Measurements from ENCODE around the gene GLT1D1. TPM values are rescaled to one million over a fixed set of nuclear protein-coding genes. Genes with fewer than 3 reads are reported as not detected.

Gene GLT1D1
- total and polyA plus RNA-seq, 7 donors, result 0.23 to 0.95 (median 0.49) TPM

DNA sequence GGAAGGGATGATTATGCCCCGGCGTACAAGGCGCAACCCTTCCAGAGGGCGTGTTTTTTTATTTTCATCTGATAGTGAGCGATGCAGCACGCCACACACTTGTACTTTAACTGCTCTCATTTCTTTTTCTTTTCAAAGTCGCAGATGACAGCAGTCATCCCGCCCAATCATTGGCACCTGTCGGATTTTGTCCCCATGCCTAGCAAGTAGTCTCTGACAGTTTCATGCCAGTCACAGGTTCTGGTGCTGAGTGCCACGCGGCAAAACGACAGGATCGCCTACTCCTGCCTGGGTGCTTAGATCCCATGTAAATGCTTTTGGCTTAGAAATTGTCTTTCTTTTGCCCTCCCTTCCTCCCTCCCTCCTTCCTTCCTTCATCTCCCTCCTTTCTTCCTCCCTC lies 117.7 kb downstream of the GLT1D1 start:
- TF ChIP-seq POLR2AphosphoS5 (IDR thresholded peaks at IDR 0.05) (no peak), POLR2A (IDR thresholded peaks at IDR 0.05) (no peak), EP300 (IDR thresholded peaks at IDR 0.05) (no peak)
- TF ChIP-seq, protein P1, sequence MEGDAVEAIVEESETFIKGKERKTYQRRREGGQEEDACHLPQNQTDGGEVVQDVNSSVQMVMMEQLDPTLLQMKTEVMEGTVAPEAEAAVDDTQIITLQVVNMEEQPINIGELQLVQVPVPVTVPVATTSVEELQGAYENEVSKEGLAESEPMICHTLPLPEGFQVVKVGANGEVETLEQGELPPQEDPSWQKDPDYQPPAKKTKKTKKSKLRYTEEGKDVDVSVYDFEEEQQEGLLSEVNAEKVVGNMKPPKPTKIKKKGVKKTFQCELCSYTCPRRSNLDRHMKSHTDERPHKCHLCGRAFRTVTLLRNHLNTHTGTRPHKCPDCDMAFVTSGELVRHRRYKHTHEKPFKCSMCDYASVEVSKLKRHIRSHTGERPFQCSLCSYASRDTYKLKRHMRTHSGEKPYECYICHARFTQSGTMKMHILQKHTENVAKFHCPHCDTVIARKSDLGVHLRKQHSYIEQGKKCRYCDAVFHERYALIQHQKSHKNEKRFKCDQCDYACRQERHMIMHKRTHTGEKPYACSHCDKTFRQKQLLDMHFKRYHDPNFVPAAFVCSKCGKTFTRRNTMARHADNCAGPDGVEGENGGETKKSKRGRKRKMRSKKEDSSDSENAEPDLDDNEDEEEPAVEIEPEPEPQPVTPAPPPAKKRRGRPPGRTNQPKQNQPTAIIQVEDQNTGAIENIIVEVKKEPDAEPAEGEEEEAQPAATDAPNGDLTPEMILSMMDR (IDR thresholded peaks at IDR 0.05), result no peak
- Histone ChIP-seq H3K27ac (no peak overlapping the region), H3K27me3 (peaks cover 0 to 58% (median 19%) of the 10 kb centered on the region in 3 donors), H3K36me3 (no peaks in the 10 kb centered on the region), H3K9me3 (no peaks in the 10 kb centered on the region), H3K4me3 (no peak overlapping the region), H3K4me1 (no peaks in the 10 kb centered on the region)
- intact Hi-C loops (cut with DNase I), result no loop called here
- DNase-seq, result no peak
- 60 to 85% methylated on average over 13 of the region's 13 CpGs for WGBS, 2 donors

DNA sequence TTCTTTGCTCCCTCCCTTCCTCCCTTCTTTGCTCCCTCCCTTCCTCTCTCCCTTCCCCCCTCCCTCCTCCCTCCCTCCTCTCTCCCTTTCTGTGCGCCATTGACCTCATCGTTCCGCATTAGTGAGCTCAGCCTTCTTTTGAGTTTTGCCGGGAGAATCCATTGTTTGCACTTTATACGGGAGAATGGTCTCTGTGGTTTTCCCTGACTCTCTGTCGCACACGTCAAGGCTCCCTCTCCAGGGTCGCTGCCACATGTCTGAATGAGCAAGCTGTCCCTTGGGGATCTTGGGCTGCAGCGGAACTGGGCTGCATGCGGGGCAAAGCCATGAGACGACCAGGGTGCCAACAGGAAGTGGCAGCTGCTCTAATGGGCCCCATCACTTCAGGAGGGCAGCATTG lies 118.5 kb downstream of the GLT1D1 start:
- intact Hi-C loops (cut with DNase I), result no loop called here
- H3K36me3 ChIP-seq, result no peaks in the 10 kb centered on the region
- H3K27ac ChIP-seq, result no peak overlapping the region
- peaks cover 0 to 67% (median 22%) of the 10 kb centered on the region in 3 donors for H3K27me3 ChIP-seq
- H3K4me1 ChIP-seq, result no peaks in the 10 kb centered on the region
- 40 to 59% methylated on average over 11 of the region's 11 CpGs for WGBS, 2 donors
- no peak for DNase-seq
- H3K9me3 ChIP-seq, result no peaks in the 10 kb centered on the region
- TF ChIP-seq, protein P1 (IDR thresholded peaks at IDR 0.05), result no peak
- TF ChIP-seq EP300 (IDR thresholded peaks at IDR 0.05), result no peak
- TF ChIP-seq POLR2AphosphoS5 (IDR thresholded peaks at IDR 0.05), result no peak
- no peak for TF ChIP-seq POLR2A (IDR thresholded peaks at IDR 0.05)
- no peak overlapping the region for H3K4me3 ChIP-seq

DNA sequence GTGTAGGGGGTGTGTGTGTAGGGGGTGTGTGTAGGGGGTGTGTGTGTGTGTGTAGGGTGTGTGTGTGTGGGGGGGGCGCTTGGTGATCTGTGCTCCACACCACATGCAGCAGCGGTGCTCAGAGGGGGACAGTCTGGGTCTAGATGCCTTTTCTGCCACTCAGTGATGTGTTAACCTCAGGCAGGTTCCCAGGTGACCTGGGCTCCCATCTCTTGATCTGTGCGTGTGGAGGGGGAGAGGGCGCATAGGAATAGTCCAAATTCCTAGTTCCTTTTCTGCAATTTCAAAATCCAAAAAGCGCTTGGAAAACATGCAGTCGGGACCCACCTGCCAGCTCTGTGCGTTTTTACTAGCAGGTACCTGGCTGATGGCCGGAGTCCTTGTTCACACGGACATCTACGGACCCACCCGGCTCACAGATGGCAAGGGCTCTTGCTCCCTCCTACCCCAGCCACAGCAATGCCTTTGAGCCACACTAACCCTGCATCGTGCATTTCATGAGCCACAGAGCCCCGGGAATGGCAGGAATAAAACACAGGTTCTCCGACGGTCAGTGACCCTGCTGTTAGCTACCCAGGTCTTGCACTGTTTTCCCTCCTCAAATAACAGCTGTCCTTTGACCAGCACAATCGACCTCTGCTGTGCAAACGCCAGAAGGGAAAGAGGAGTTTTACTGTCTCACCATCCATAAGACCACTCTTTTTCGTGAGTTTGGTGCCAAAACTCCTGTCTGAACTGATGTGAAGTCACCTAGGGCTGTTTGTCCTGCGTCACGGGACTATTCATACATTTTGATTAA lies 120.8 kb downstream of the GLT1D1 start:
- H3K4me3 ChIP-seq, result no peak overlapping the region
- WGBS, 2 donors, result 57 to 71% methylated on average over 20 of the region's 20 CpGs
- no peak for DNase-seq
- H3K27me3 ChIP-seq, result peaks cover 0 to 81% (median 35%) of the 10 kb centered on the region in 3 donors
- TF ChIP-seq, protein P1 (IDR thresholded peaks at IDR 0.05), result no peak
- no peak for TF ChIP-seq POLR2A (IDR thresholded peaks at IDR 0.05)
- no peak for TF ChIP-seq POLR2AphosphoS5 (IDR thresholded peaks at IDR 0.05)
- no peak for TF ChIP-seq EP300 (IDR thresholded peaks at IDR 0.05)
- H3K4me1 ChIP-seq, result no peaks in the 10 kb centered on the region
- H3K36me3 ChIP-seq, result no peaks in the 10 kb centered on the region
- H3K9me3 ChIP-seq, result no peaks in the 10 kb centered on the region
- no peak overlapping the region for H3K27ac ChIP-seq
- intact Hi-C loops (cut with DNase I), result no loop called here

DNA sequence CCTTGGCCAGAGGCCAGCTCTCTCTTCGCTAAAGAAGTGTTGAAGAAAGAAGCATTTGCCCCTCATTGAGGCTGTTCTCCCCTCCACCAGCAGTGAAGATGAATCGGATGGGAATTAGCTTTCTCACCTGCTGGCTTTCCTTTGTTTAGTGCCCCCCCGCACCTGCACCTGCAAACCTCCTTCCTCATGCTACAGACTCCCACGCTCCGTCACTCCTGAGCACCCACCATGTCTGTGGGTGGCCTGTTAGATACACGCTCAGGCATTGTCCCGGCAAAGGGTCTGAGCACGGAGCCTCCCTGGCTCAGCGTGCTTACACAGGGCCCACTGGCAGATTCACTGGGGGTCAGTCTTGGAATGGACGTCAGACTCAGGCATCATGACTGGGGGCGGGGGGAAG lies 121.6 kb downstream of the GLT1D1 start:
- Histone ChIP-seq H3K4me1 (no peaks in the 10 kb centered on the region), H3K4me3 (no peak overlapping the region), H3K27me3 (peaks cover 0 to 82% (median 39%) of the 10 kb centered on the region in 3 donors), H3K27ac (no peak overlapping the region), H3K9me3 (no peaks in the 10 kb centered on the region), H3K36me3 (no peaks in the 10 kb centered on the region)
- no peak for TF ChIP-seq POLR2A (IDR thresholded peaks at IDR 0.05)
- TF ChIP-seq EP300 (IDR thresholded peaks at IDR 0.05), result no peak
- TF ChIP-seq POLR2AphosphoS5 (IDR thresholded peaks at IDR 0.05), result no peak
- TF ChIP-seq, protein P1 (IDR thresholded peaks at IDR 0.05), result no peak
- intact Hi-C loops (cut with DNase I), result no loop called here
- WGBS, 2 donors, result 79 to 87% methylated on average over 11 of the region's 11 CpGs
- no peak for DNase-seq
